ENCODE measurements around the gene POTEF.
"Not testable (repeated sequence)": the region's sequence is repeated elsewhere in the genome, so short reads cannot be mapped to it uniquely, and the experiment has no call there.

DNA sequence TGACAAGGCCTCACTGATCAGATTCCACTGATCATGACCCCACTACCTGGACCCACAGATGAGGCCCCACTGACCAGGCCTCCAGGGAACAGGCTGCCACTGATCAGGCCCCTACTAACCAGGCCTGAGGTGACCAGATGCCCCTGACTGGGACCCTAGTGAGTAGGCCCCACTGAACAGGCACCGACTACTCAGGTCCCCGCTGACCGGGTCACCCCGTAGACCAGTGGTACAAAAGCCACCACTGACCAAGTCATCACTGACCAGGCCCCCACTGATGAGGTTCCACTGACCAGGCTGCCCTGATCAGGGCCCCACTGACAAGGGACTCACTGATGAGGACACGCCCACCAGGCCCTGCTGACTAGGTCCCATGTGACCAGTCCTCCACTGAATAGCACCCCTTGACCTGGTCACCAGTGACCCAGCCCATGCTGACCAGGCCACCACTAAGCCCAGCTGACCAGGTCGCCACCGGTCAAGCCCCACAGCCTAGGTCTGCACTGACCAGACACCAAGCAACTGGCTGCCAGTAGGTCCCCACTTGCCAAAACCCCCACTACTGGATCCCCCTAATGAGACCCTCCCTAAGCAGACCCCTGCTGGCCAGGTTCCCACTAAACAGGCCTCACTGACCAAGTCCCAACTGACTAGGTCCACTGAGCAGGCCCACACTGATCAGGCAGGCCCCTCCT lies 75.7 kb downstream of the POTEF start:
- TF ChIP-seq, protein P1, sequence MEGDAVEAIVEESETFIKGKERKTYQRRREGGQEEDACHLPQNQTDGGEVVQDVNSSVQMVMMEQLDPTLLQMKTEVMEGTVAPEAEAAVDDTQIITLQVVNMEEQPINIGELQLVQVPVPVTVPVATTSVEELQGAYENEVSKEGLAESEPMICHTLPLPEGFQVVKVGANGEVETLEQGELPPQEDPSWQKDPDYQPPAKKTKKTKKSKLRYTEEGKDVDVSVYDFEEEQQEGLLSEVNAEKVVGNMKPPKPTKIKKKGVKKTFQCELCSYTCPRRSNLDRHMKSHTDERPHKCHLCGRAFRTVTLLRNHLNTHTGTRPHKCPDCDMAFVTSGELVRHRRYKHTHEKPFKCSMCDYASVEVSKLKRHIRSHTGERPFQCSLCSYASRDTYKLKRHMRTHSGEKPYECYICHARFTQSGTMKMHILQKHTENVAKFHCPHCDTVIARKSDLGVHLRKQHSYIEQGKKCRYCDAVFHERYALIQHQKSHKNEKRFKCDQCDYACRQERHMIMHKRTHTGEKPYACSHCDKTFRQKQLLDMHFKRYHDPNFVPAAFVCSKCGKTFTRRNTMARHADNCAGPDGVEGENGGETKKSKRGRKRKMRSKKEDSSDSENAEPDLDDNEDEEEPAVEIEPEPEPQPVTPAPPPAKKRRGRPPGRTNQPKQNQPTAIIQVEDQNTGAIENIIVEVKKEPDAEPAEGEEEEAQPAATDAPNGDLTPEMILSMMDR (IDR thresholded peaks at IDR 0.05): not testable (repeated sequence)
- not testable (repeated sequence) for TF ChIP-seq POLR2AphosphoS5 (IDR thresholded peaks at IDR 0.05)

Measured in transverse colon (tissue), 4 donors.